ENCODE data around the gene TRIM67. TPM values are rescaled to one million over a fixed set of nuclear protein-coding genes. Genes with fewer than 3 reads are reported as not detected.

Gene TRIM67
- total RNA-seq, 1 donor from 2014 or later = 0.32 TPM

- H3K4me1 Mint-ChIP-seq (ENCODE audit: unreplicated experiment) = peaks cover 31% of the 10 kb centered on the region
- no peak overlapping the region for H3K27ac Mint-ChIP-seq (ENCODE audit: unreplicated experiment)
- H3K4me3 Mint-ChIP-seq (ENCODE audit: unreplicated experiment) = no peak overlapping the region
- no peaks in the 10 kb centered on the region for H3K36me3 Mint-ChIP-seq (ENCODE audit: unreplicated experiment)
- no peaks in the 10 kb centered on the region for H3K9me3 Mint-ChIP-seq (ENCODE audit: unreplicated experiment)
- TF ChIP-seq CTCF (IDR thresholded peaks at IDR 0.05) = no peak
- no peak for DNase-seq (ENCODE audit: extremely low spot score, unreplicated experiment)
- H3K27me3 Mint-ChIP-seq (ENCODE audit: unreplicated experiment) = no peaks in the 10 kb centered on the region
Measured at GRCh38 chr1:231134624-231135023, 27.2 kb upstream of the TRIM67 start.

- DNase-seq (ENCODE audit: extremely low spot score, unreplicated experiment) = no peak
- H3K4me3 Mint-ChIP-seq (ENCODE audit: unreplicated experiment) = no peak overlapping the region
- H3K27me3 Mint-ChIP-seq (ENCODE audit: unreplicated experiment) = no peaks in the 10 kb centered on the region
- peak overlapping the region; percentile 89 for H3K27ac Mint-ChIP-seq (ENCODE audit: unreplicated experiment)
- no peak for TF ChIP-seq CTCF (IDR thresholded peaks at IDR 0.05)
- peaks cover 41% of the 10 kb centered on the region for H3K4me1 Mint-ChIP-seq (ENCODE audit: unreplicated experiment)
- no peaks in the 10 kb centered on the region for H3K36me3 Mint-ChIP-seq (ENCODE audit: unreplicated experiment)
- peaks cover 4% of the 10 kb centered on the region for H3K9me3 Mint-ChIP-seq (ENCODE audit: unreplicated experiment)
Measured at GRCh38 chr1:231138236-231138635, 23.6 kb upstream of the TRIM67 start.

- peak; percentile 48 for DNase-seq (ENCODE audit: extremely low spot score, unreplicated experiment)
- Mint-ChIP-seq H3K27me3 (ENCODE audit: unreplicated experiment) (no peaks in the 10 kb centered on the region), H3K9me3 (ENCODE audit: unreplicated experiment) (peaks cover 12% of the 10 kb centered on the region), H3K27ac (ENCODE audit: unreplicated experiment) (peak overlapping the region; percentile 89), H3K4me3 (ENCODE audit: unreplicated experiment) (no peak overlapping the region), H3K4me1 (ENCODE audit: unreplicated experiment) (peaks cover 43% of the 10 kb centered on the region), H3K36me3 (ENCODE audit: unreplicated experiment) (no peaks in the 10 kb centered on the region)
- TF ChIP-seq CTCF (IDR thresholded peaks at IDR 0.05) = no peak
Measured at GRCh38 chr1:231139125-231139649, 22.7 kb upstream of the TRIM67 start.

GRCh38 chr1:231139659-231140654 is 21.9 kb upstream of the TRIM67 start:
- DNase-seq (ENCODE audit: extremely low spot score, unreplicated experiment) = peak; percentile 93
- Mint-ChIP-seq H3K9me3 (ENCODE audit: unreplicated experiment) (peaks cover 13% of the 10 kb centered on the region), H3K27ac (ENCODE audit: unreplicated experiment) (peak overlapping the region; percentile 89)

More at GRCh38 chr1:231139659-231140654, 21.9 kb upstream of the TRIM67 start:
- Mint-ChIP-seq H3K27me3 (ENCODE audit: unreplicated experiment) (no peaks in the 10 kb centered on the region), H3K4me3 (ENCODE audit: unreplicated experiment) (no peak overlapping the region), H3K4me1 (ENCODE audit: unreplicated experiment) (peaks cover 45% of the 10 kb centered on the region), H3K36me3 (ENCODE audit: unreplicated experiment) (no peaks in the 10 kb centered on the region)
- TF ChIP-seq CTCF (IDR thresholded peaks at IDR 0.05) = peak; percentile 48

Data from osteocyte (in vitro differentiated cells).